PC-3 (cell line): Measurements from ENCODE around the gene PNMA6E. TPM values are rescaled to one million over a fixed set of nuclear protein-coding genes. Genes with fewer than 3 reads are reported as not detected.

ENCODE experiments used
- ATAC-seq: fragments of 200-7000 bp; cut with Tn5 transposase; 2 replicates; pipeline ENCODE4 v1.9.1; 2020; ENCODE audit warnings: mild to moderate bottlenecking, moderate library complexity
- BruUV-seq: library from RNA; stranded (reverse); fragments of 400-500 nt; replicated peaks from 2 replicates; lab custom pipeline; 2021; lab: Mats Ljungman, UMichigan
- CTCF ChIA-PET: fragments of 300-600 bp; sonication (Branson Sonifier 250); formaldehyde crosslinking; loops from one replicate; lab custom pipeline; 2022; ENCODE audit warnings: antibody characterized with exemption; lab: Charles Lee
- POLR2A ChIA-PET: fragments of 300-600 bp; sonication (Branson Sonifier 250); formaldehyde crosslinking; loops from one replicate; lab custom pipeline; 2022; ENCODE audit warnings: antibody characterized with exemption; ENCODE audit not compliant: unreplicated experiment; lab: Charles Lee
- DNase-seq: peaks from one replicate; pipeline ENCODE4 v3.0.0-alpha.2; 2015
- H2AFZ ChIP-seq: fragments of 300-600 bp; sonication (generic); 2 replicates; pipeline ENCODE4 v1.6.0; 2016; ENCODE audit warnings: antibody characterized with exemption, low read length
- H3F3A ChIP-seq: fragments of 300-600 bp; sonication (generic); one replicate; pipeline ENCODE4 v1.6.0; 2017; ENCODE audit warnings: antibody characterized with exemption, low read length, control low read depth, mild to moderate bottlenecking; ENCODE audit not compliant: unreplicated experiment
- H3K27ac ChIP-seq: fragments of 300-600 bp; sonication (generic); 2 replicates; pipeline ENCODE4 v1.5.1; 2016; ENCODE audit warnings: mild to moderate bottlenecking, low read length
- H3K27me3 ChIP-seq: fragments of 300-600 bp; sonication (generic); 2 replicates; pipeline ENCODE4 v1.6.1; 2016; ENCODE audit warnings: low read length, mixed read lengths
- H3K36me3 ChIP-seq: fragments of 300-600 bp; sonication (generic); 2 replicates; pipeline ENCODE4 v1.6.1; 2016; ENCODE audit warnings: low read depth, mixed run types, low read length, mixed read lengths
- H3K4me1 ChIP-seq: fragments of 300-600 bp; sonication (generic); 2 replicates; pipeline ENCODE4 v1.5.1; 2016; ENCODE audit warnings: low read length; ENCODE audit not compliant: insufficient read depth
- H3K4me2 ChIP-seq: fragments of 300-600 bp; sonication (generic); 2 replicates; pipeline ENCODE4 v1.6.0; 2016; ENCODE audit warnings: low read length
- H3K4me3 ChIP-seq: fragments of 300-600 bp; sonication (generic); 2 replicates; pipeline ENCODE4 v1.5.1; 2016; ENCODE audit warnings: mild to moderate bottlenecking, low read length, mixed read lengths
- H3K79me2 ChIP-seq: fragments of 300-600 bp; sonication (generic); 2 replicates; pipeline ENCODE4 v1.6.1; 2017; ENCODE audit warnings: low read length, mixed read lengths
- H3K9ac ChIP-seq: fragments of 300-600 bp; sonication (generic); 2 replicates; pipeline ENCODE4 v1.6.0; 2016; ENCODE audit warnings: mild to moderate bottlenecking, low read length
- H3K9me2 ChIP-seq: fragments of 300-600 bp; sonication (generic); replicated peaks from 2 replicates; pipeline ENCODE4 v1.6.1; 2016; ENCODE audit warnings: mixed run types, low read length, mixed read lengths
- H3K9me3 ChIP-seq: fragments of 300-600 bp; sonication (generic); 2 replicates; pipeline ENCODE4 v1.6.1; 2016; ENCODE audit warnings: low read length, mixed read lengths
- H4K20me1 ChIP-seq: fragments of 300-600 bp; sonication (generic); 2 replicates; pipeline ENCODE4 v1.6.1; 2016; ENCODE audit warnings: low read length, mixed read lengths
- CTCF ChIP-seq: fragments of 300-600 bp; sonication (generic); conservative IDR thresholded peaks from 2 replicates; pipeline ENCODE4 v1.5.1; 2017; ENCODE audit warnings: antibody characterized with exemption, low read depth, mild to moderate bottlenecking, low read length
- EZH2 ChIP-seq: fragments of 300-600 bp; sonication (generic); IDR thresholded peaks from one replicate; pipeline ENCODE4 v1.6.1; 2017; ENCODE audit warnings: antibody characterized with exemption, mild to moderate bottlenecking, low read length; ENCODE audit not compliant: unreplicated experiment
- EZH2phosphoT487 ChIP-seq: fragments of 300-600 bp; sonication (generic); IDR thresholded peaks from 2 replicates; pipeline ENCODE4 v1.6.1; 2018; ENCODE audit warnings: mild to moderate bottlenecking, antibody characterized with exemption, low read length, borderline replicate concordance
- intact Hi-C: fragments of 100-400 bp; cut with micrococcal nuclease; formaldehyde crosslinking; loops from 2 replicates; pipeline ENCODE4 v1.9.0; 2023
- total RNA-seq: library from RNA; depleted of rRNA; stranded (reverse); fragments of >200 nt; gene quantifications from 2 replicates; pipeline ENCODE4 v1.2.3, GENCODE V29; 2014

Gene PNMA6E
- total RNA-seq, 1 experiment from 2014 or later: not detected

GRCh38 chrX:153365670-153366069 is 35.5 kb downstream of the PNMA6E start:
- intact Hi-C loops: no loop called here
- no peaks in the 10 kb centered on the region for H3K9me2 ChIP-seq
- no peak overlapping the region for H3K4me2 ChIP-seq
- H3K27me3 ChIP-seq: peaks cover 43% of the 10 kb centered on the region
- ChIA-PET CTCF (no interaction called here), POLR2A (no interaction called here)
- no peak for TF ChIP-seq CTCF
- ATAC-seq (no peak), DNase-seq (no peak)
- H3K4me3 ChIP-seq: no peak overlapping the region
- no peaks in the 10 kb centered on the region for H3K9me3 ChIP-seq
- no peaks in the 10 kb centered on the region for H3K36me3 ChIP-seq
- no peak overlapping the region for H3K9ac ChIP-seq
- H3K4me1 ChIP-seq: no peaks in the 10 kb centered on the region
- H3K27ac ChIP-seq: no peak overlapping the region
- no TSS peak for BruUV-seq
- H2AFZ ChIP-seq: no peak overlapping the region
- no peaks in the 10 kb centered on the region for H3F3A ChIP-seq
- no peaks in the 10 kb centered on the region for H4K20me1 ChIP-seq
- H3K79me2 ChIP-seq: no peaks in the 10 kb centered on the region

GRCh38 chrX:153361781-153362397 is 39.3 kb downstream of the PNMA6E start:
- ATAC-seq (no peak), DNase-seq (no peak)
- intact Hi-C loops: no loop called here
- Histone ChIP-seq H3K9me2 (no peaks in the 10 kb centered on the region), H3K79me2 (no peaks in the 10 kb centered on the region), H3K27me3 (peaks cover 29% of the 10 kb centered on the region), H3K4me3 (no peak overlapping the region), H3F3A (no peaks in the 10 kb centered on the region), H3K9me3 (no peaks in the 10 kb centered on the region), H3K4me2 (no peak overlapping the region), H3K36me3 (no peaks in the 10 kb centered on the region), H3K9ac (no peak overlapping the region), H2AFZ (no peak overlapping the region), H4K20me1 (no peaks in the 10 kb centered on the region), H3K4me1 (no peaks in the 10 kb centered on the region), H3K27ac (no peak overlapping the region)
- no TSS peak for BruUV-seq
- no peak for TF ChIP-seq EZH2phosphoT487
- TF ChIP-seq CTCF: no peak
- no peak for TF ChIP-seq EZH2
- ChIA-PET CTCF (no interaction called here), POLR2A (no interaction called here)

- no peaks in the 10 kb centered on the region for H3K9me3 ChIP-seq
- no peak overlapping the region for H3K27ac ChIP-seq
- POLR2A ChIA-PET: no interaction called here
- intact Hi-C loops: no loop called here
- no peaks in the 10 kb centered on the region for H3K4me1 ChIP-seq
- no peak overlapping the region for H3K9ac ChIP-seq
- no peaks in the 10 kb centered on the region for H3K36me3 ChIP-seq
- no peaks in the 10 kb centered on the region for H3K9me2 ChIP-seq
- H3K4me3 ChIP-seq: no peak overlapping the region
- ATAC-seq (no peak), DNase-seq (no peak)
- CTCF ChIA-PET: no interaction called here
- TF ChIP-seq EZH2: no peak
- TF ChIP-seq CTCF: no peak
- no peak for TF ChIP-seq EZH2phosphoT487
- BruUV-seq: no TSS peak
- H3F3A ChIP-seq: no peaks in the 10 kb centered on the region
- no peaks in the 10 kb centered on the region for H3K27me3 ChIP-seq
- H3K4me2 ChIP-seq: no peak overlapping the region
- H4K20me1 ChIP-seq: no peaks in the 10 kb centered on the region
- no peaks in the 10 kb centered on the region for H3K79me2 ChIP-seq
- H2AFZ ChIP-seq: no peak overlapping the region
Measured at GRCh38 chrX:153357877-153358276, 43.3 kb downstream of the PNMA6E start.
